Activated B cell treated with CpG ODN at 0.5 μM for 24 hours (primary cell): Measurements from ENCODE around the gene P4HB. TPM values are rescaled to one million over a fixed set of nuclear protein-coding genes. Genes with fewer than 3 reads are reported as not detected.

ENCODE experiments used
- ATAC-seq: fragments of 200-7000 bp; cut with Tn5 transposase; one replicate; pipeline ENCODE4 v1.10.0; 2021; ENCODE audit warnings: low read depth, mild to moderate bottlenecking, moderate library complexity
- CTCF ChIA-PET: fragments of 350-600 bp; sonication (Branson Sonifier 250); formaldehyde crosslinking; loops from one replicate; lab custom pipeline; 2021; ENCODE audit warnings: antibody characterized with exemption; lab: Charles Lee
- POLR2A ChIA-PET: fragments of 350-600 bp; sonication (Branson Sonifier 250); formaldehyde crosslinking; loops from one replicate; lab custom pipeline; 2021; ENCODE audit warnings: antibody characterized with exemption; lab: Charles Lee
- DNase-seq: peaks from one replicate; pipeline ENCODE4 v3.0.0; 2022
- H3K27ac Mint-ChIP-seq: one replicate; pipeline ENCODE4 v1.8.0; 2020; ENCODE audit warnings: mixed read lengths
- H3K27me3 Mint-ChIP-seq: one replicate; pipeline ENCODE4 v1.8.0; 2021; ENCODE audit warnings: mixed read lengths
- H3K36me3 Mint-ChIP-seq: one replicate; pipeline ENCODE4 v1.8.0; 2021; ENCODE audit warnings: low read depth, mixed read lengths
- H3K4me1 Mint-ChIP-seq: one replicate; pipeline ENCODE4 v1.8.0; 2021; ENCODE audit warnings: mixed read lengths
- H3K4me3 Mint-ChIP-seq: one replicate; pipeline ENCODE4 v1.8.0; 2020; ENCODE audit warnings: mild to moderate bottlenecking, mixed read lengths
- H3K9me3 Mint-ChIP-seq: one replicate; pipeline ENCODE4 v1.8.0; 2020; ENCODE audit warnings: mixed read lengths
- intact Hi-C: fragments of 100-400 bp; cut with micrococcal nuclease; formaldehyde crosslinking; loops from one replicate; pipeline ENCODE4 v1.15.1; 2024
- total RNA-seq: library from RNA; stranded (reverse); gene quantifications from 2 replicates; pipeline ENCODE4 v1.2.3, GENCODE V29; 2022
- TF ChIP-seq, protein P1 (sequence below): fragments of 200-600 bp; IDR thresholded peaks from one replicate; pipeline ENCODE4 v1.8.0; 2022; ENCODE audit warnings: antibody characterized with exemption, mild to moderate bottlenecking

Gene P4HB
- total RNA-seq, 1 donor from 2014 or later, result 225 TPM

GRCh38 chr17:81824595-81824994 lies 35.7 kb downstream of the P4HB start:
- no peak for DNase-seq
- Mint-ChIP-seq H3K4me3 (no peak overlapping the region), H3K36me3 (peaks cover 15% of the 10 kb centered on the region), H3K9me3 (no peaks in the 10 kb centered on the region), H3K4me1 (peaks cover 9% of the 10 kb centered on the region), H3K27ac (no peak overlapping the region), H3K27me3 (no peaks in the 10 kb centered on the region)
- TF ChIP-seq, protein P1, sequence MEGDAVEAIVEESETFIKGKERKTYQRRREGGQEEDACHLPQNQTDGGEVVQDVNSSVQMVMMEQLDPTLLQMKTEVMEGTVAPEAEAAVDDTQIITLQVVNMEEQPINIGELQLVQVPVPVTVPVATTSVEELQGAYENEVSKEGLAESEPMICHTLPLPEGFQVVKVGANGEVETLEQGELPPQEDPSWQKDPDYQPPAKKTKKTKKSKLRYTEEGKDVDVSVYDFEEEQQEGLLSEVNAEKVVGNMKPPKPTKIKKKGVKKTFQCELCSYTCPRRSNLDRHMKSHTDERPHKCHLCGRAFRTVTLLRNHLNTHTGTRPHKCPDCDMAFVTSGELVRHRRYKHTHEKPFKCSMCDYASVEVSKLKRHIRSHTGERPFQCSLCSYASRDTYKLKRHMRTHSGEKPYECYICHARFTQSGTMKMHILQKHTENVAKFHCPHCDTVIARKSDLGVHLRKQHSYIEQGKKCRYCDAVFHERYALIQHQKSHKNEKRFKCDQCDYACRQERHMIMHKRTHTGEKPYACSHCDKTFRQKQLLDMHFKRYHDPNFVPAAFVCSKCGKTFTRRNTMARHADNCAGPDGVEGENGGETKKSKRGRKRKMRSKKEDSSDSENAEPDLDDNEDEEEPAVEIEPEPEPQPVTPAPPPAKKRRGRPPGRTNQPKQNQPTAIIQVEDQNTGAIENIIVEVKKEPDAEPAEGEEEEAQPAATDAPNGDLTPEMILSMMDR, result no peak
- CTCF ChIA-PET, result no interaction called here
- intact Hi-C loops, result no loop called here
- no peak for ATAC-seq
- POLR2A ChIA-PET, result no interaction called here

DNA sequence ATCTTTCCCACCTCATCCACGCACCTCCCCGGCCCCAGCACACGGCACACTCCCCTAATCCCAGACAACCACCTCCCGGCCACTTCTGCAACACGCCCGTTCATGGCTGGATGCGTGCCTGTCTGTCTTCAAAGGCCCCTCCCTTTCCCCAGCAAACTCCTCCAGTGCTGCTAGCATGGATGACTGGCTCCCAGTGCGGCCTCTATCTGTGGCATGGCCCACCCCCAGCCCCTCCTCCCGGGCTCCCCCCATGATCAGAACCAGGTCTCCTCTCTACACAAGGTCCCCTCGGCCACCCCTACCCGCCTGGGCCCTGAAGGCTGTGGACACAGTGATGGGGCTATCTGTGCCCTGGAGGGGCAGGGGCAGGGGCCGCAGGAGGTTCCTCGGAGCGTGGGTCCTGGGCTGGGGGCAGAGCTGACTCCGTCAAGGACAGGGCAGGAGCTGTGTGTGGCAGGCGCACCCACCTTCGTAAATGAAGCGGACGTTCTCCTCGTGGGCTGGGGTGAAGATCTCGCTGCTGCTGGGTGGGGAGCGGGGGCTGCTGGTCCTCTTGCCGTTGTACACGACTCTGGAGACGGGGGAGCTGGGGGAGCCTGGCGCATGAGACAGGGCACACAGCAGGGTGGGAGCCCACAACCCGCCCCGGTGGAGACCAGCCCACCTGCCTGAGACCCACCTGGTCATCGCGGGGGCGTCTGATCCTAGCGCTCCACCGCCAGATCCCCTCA lies 36.4 kb downstream of the P4HB start:
- Mint-ChIP-seq H3K4me1 (peaks cover 7% of the 10 kb centered on the region), H3K27me3 (no peaks in the 10 kb centered on the region), H3K9me3 (no peaks in the 10 kb centered on the region), H3K4me3 (no peak overlapping the region), H3K36me3 (peaks cover 15% of the 10 kb centered on the region), H3K27ac (no peak overlapping the region)
- CTCF ChIA-PET, result no interaction called here
- intact Hi-C loops, result no loop called here
- TF ChIP-seq, protein P1, result no peak
- ATAC-seq (no peak), DNase-seq (no peak)
- POLR2A ChIA-PET, result no interaction called here

DNA sequence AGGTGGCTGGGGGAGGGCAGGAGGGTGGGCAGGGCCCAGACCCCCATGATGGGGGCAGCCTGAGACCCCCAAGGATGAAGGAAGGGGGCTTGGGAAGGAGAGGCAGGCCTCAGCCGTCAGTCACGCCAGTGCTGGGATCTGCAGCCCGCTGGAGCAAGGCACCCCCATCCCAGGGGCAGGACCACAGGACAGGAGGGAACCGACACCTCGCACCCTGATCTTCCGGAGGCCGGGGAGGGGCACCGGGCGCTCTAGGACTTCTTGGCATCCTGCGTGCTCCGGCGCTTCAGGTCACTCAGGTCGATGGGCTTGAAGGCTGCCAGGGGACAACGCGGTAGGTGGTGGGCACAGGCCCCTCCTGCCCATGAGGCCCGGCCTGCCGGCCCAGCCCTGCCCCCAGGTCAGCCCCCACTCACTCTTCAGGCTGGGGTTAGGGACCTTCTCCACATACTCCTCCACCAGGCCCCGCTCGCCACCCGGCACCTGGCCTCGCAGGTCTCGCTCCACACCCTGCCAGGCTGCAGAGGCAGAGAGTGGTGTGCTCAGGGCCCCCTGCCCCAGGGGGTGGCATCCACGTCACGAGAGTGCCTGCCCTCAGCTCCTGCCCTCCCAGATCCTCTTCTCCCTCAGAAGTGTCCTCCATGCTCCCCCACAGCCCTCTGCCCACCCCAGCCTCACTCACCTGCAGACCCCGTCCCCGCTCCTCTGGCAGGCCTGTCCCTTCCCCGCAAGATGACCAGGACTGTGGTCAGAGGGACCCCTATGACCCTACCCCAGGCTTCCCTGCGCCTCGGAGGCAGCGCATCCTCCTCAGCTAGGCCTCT lies 37.1 kb downstream of the P4HB start:
- peaks cover 7% of the 10 kb centered on the region for H3K4me1 Mint-ChIP-seq
- DNase-seq (no peak), ATAC-seq (no peak)
- TF ChIP-seq, protein P1, result no peak
- intact Hi-C loops, result no loop called here
- ChIA-PET POLR2A (interaction anchor here (1.7 kb wide), 1 partner anchor 10 kb away, joined by 6 read pairs; the partner anchor contains the start of gene MCRIP1), CTCF (no interaction called here)
- H3K27me3 Mint-ChIP-seq, result no peaks in the 10 kb centered on the region
- no peaks in the 10 kb centered on the region for H3K9me3 Mint-ChIP-seq
- H3K27ac Mint-ChIP-seq, result no peak overlapping the region
- no peak overlapping the region for H3K4me3 Mint-ChIP-seq
- peaks cover 15% of the 10 kb centered on the region for H3K36me3 Mint-ChIP-seq

GRCh38 chr17:81822312-81822637 lies 38.1 kb downstream of the P4HB start:
- ChIA-PET CTCF (no interaction called here), POLR2A (interaction anchor here (0.7 to 1.7 kb wide), 2 partner anchors 11 to 33 kb away, joined by 3 to 6 read pairs; partner anchors contain the start of gene MCRIP1)
- TF ChIP-seq, protein P1, result no peak
- Mint-ChIP-seq H3K36me3 (peaks cover 15% of the 10 kb centered on the region), H3K9me3 (no peaks in the 10 kb centered on the region), H3K4me1 (peaks cover 5% of the 10 kb centered on the region), H3K4me3 (no peak overlapping the region), H3K27ac (no peak overlapping the region), H3K27me3 (no peaks in the 10 kb centered on the region)
- intact Hi-C loops, result no loop called here
- ATAC-seq, result no peak
- no peak for DNase-seq

- Mint-ChIP-seq H3K27ac (no peak overlapping the region), H3K36me3 (peaks cover 15% of the 10 kb centered on the region), H3K9me3 (no peaks in the 10 kb centered on the region), H3K4me1 (peaks cover 5% of the 10 kb centered on the region), H3K4me3 (no peak overlapping the region), H3K27me3 (no peaks in the 10 kb centered on the region)
- ChIA-PET POLR2A (interaction anchor here (0.7 to 1.7 kb wide), 2 partner anchors 11 to 33 kb away, joined by 3 to 6 read pairs; partner anchors contain the start of gene MCRIP1), CTCF (no interaction called here)
- intact Hi-C loops, result no loop called here
- DNase-seq (no peak), ATAC-seq (no peak)
- TF ChIP-seq, protein P1, result no peak
Observed at GRCh38 chr17:81821603-81822311, 38.6 kb downstream of the P4HB start.
